ENCODE measurements around the gene IFNA2.

Gene IFNA2

GRCh38 chr9:21357479-21358460, 27.4 kb downstream of the IFNA2 start:
- Histone ChIP-seq H4K20me1 (no peaks in the 10 kb centered on the region), H3K27me3 (peaks cover 0 to 69% (median 0%) of the 10 kb centered on the region in 11 experiments; a peak in 4 of 22 replicates), H3K4me1 (peaks cover 9 to 18% (median 14%) of the 10 kb centered on the region in 10 experiments; a peak in 19 of 20 replicates), H3K9ac (no peak overlapping the region; a peak in 1 of 22 replicates), H3K9me3 (replicated peaks in 1 of 11) (peaks cover 7 to 15% (median 11%) of the 10 kb centered on the region in 11 experiments; a peak in 21 of 22 replicates), H3K36me3 (no peaks in the 10 kb centered on the region), H3K4me2 (peak overlapping the region; percentile 26 to 78 (median 53); a peak in 21 of 22 replicates), H3K27ac (no peak overlapping the region; a peak in 1 of 22 replicates), H3K4me3 (no peak overlapping the region)
- TF ChIP-seq Cebpa-rat (IDR thresholded peaks at IDR 0.05): no peak

DNA sequence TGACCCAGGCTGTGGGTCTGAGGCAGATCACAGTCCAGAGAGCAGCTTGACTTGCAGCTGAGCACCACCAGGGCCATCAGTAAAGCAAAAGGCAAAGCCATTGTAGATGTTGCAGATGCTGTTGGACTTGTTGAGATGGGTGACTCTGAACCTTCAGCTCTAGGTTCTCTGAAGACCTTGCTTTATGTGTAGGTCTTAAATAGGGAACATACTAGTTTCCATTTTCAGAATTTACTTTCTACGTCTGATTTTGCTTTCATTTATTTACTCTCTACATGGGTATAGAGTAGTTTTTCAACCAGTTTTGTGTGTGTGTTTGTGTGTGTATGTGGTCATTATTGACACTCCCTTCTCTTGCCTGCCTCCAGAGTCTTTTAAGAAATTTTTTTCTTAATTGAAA, 34.4 kb downstream of the IFNA2 start, which contains the start of gene IFNA6:
Gene IFNA6 (minus strand): TSS at position 101 of the 400 bp plus-strand sequence. CDS start 0 bp downstream, at position 101.
- H3K4me1 ChIP-seq: no peaks in the 10 kb centered on the region
- H3K9ac ChIP-seq: no peak within 1 kb of the TSS
- H3K27ac ChIP-seq: no peak within 1 kb of the TSS
- no peaks in the 10 kb centered on the region for H4K20me1 ChIP-seq
- H3K4me2 ChIP-seq: no peak within 1 kb of the TSS
- no peak within 1 kb of the TSS for H3K4me3 ChIP-seq
- peaks cover 7 to 20% (median 15%) of the 10 kb centered on the region in 11 experiments for H3K9me3 ChIP-seq (replicated peaks in 1 of 11)
- H3K36me3 ChIP-seq: no peaks in the 10 kb centered on the region
- no peak for TF ChIP-seq Cebpa-rat (IDR thresholded peaks at IDR 0.05)
- H3K27me3 ChIP-seq: peaks cover 0 to 58% (median 0%) of the 10 kb centered on the region in 11 experiments; a peak in 4 of 22 replicates

DNA sequence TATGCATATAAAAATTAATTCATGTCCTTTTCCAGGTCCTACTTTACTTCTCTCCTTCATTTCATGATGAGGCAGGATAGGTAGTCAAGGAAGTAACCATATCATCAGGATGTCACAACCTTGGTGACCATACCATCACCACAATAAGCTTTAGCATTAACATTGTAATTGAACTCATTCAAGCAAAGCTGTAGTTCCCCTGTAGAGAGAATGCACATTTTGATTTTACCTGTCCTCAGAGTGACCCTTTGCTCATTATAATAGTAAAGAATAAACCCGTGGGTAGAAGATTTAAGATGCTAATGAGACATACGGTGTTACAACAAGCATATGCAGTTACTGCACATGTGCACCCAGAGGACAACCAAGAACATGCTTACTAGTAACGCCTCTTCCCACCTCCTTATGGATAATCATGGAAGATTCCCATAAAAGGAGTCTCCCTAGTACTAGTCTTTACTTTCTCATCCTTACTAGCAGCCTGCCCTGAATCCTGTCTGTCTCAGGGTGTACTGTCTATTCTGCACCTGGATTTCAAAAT, 36.7 kb downstream of the IFNA2 start:
- no peak overlapping the region for H3K4me3 ChIP-seq
- H3K4me2 ChIP-seq: no peak overlapping the region
- H4K20me1 ChIP-seq: no peaks in the 10 kb centered on the region
- peaks cover 8 to 22% (median 15%) of the 10 kb centered on the region in 11 experiments; a peak in 21 of 22 replicates for H3K9me3 ChIP-seq (replicated peaks in 1 of 11)
- H3K36me3 ChIP-seq: no peaks in the 10 kb centered on the region
- H3K27ac ChIP-seq: no peak overlapping the region
- TF ChIP-seq Cebpa-rat (IDR thresholded peaks at IDR 0.05): no peak
- no peak overlapping the region for H3K9ac ChIP-seq
- H3K4me1 ChIP-seq: peaks cover 0 to 5% (median 0%) of the 10 kb centered on the region in 10 experiments; a peak in 2 of 20 replicates
- H3K27me3 ChIP-seq: peaks cover 0 to 64% (median 0%) of the 10 kb centered on the region in 11 experiments; a peak in 4 of 22 replicates

DNA sequence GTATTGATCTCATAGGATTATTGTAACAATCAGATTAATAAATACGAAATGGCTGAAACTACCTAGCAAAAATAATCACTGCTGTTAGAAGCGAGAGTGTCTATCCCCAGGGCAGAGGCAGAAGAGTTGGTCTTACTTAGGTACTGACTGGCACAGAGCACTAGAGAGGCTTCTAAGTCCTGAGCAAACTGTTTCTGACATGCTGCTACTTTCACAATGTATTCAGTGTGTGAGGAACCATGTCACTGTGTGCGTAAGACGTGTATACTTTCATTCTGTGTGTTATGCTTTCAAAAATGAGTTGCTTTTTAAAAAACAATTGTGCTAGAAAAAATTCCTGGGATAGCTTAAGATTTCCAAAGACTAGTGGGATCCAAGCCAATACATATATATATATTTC, 44.5 kb downstream of the IFNA2 start:
- Histone ChIP-seq H3K4me1 (peaks cover 0 to 7% (median 1%) of the 10 kb centered on the region in 10 experiments; a peak in 5 of 20 replicates), H3K9ac (no peak overlapping the region), H3K27ac (no peak overlapping the region), H3K4me3 (no peak overlapping the region), H4K20me1 (no peaks in the 10 kb centered on the region), H3K4me2 (no peak overlapping the region), H3K36me3 (no peaks in the 10 kb centered on the region), H3K27me3 (peaks cover 0 to 66% (median 0%) of the 10 kb centered on the region in 11 experiments; a peak in 4 of 22 replicates), H3K9me3 (replicated peaks in 1 of 11) (peaks cover 7 to 22% (median 16%) of the 10 kb centered on the region in 11 experiments; a peak in 21 of 22 replicates)
- no peak for TF ChIP-seq Cebpa-rat (IDR thresholded peaks at IDR 0.05)

GRCh38 chr9:21336457-21336856, 48.7 kb downstream of the IFNA2 start:
- Histone ChIP-seq H3K9ac (no peak overlapping the region), H3K36me3 (peaks cover 11 to 25% (median 19%) of the 10 kb centered on the region in 11 experiments; a peak in 18 of 22 replicates), H3K4me1 (peaks cover 28 to 35% (median 29%) of the 10 kb centered on the region in 10 experiments), H3K4me2 (no peak overlapping the region), H3K4me3 (no peak overlapping the region), H3K9me3 (replicated peaks in 1 of 11) (no peaks in the 10 kb centered on the region; a peak in 1 of 22 replicates), H3K27ac (no peak overlapping the region), H3K27me3 (peaks cover 0 to 28% (median 0%) of the 10 kb centered on the region in 11 experiments; a peak in 4 of 22 replicates), H4K20me1 (peaks cover 23 to 28% (median 26%) of the 10 kb centered on the region in 11 experiments)
- TF ChIP-seq Cebpa-rat (IDR thresholded peaks at IDR 0.05): no peak

- H3K9me3 ChIP-seq (replicated peaks in 1 of 11): no peaks in the 10 kb centered on the region; a peak in 1 of 22 replicates
- peak within 1 kb of the TSS; percentile 69 to 93 (median 86) for H3K4me3 ChIP-seq
- peaks cover 39 to 50% (median 44%) of the 10 kb centered on the region in 10 experiments for H3K4me1 ChIP-seq
- peaks cover 38 to 43% (median 41%) of the 10 kb centered on the region in 11 experiments for H4K20me1 ChIP-seq
- H3K27ac ChIP-seq: peak within 1 kb of the TSS; percentile 93 to 99 (median 98)
- peak within 1 kb of the TSS; percentile 79 to 97 (median 87) for H3K4me2 ChIP-seq
- peak within 1 kb of the TSS; percentile 95 to 100 (median 98) for H3K9ac ChIP-seq
- peaks cover 0 to 19% (median 0%) of the 10 kb centered on the region in 11 experiments; a peak in 4 of 22 replicates for H3K27me3 ChIP-seq
- TF ChIP-seq Cebpa-rat (IDR thresholded peaks at IDR 0.05): no peak
- peaks cover 20 to 39% (median 28%) of the 10 kb centered on the region in 11 experiments; a peak in 20 of 22 replicates for H3K36me3 ChIP-seq
Observed at GRCh38 chr9:21334701-21335632, 50.2 kb downstream of the IFNA2 start, which contains the start of gene KLHL9. KLHL9 (minus strand) TSS chr9:21335404; CDS start chr9:21334859, 545 bp downstream.

Measured in BLaER1 treated with 17β-estradiol and CSF1 and Interleukin-3, amounts not matched to agents 10 nM and 100 nM (cell line).